HepG2 (cell line): ENCODE measurements around the gene AGTRAP. TPM values are rescaled to one million over a fixed set of nuclear protein-coding genes. Genes with fewer than 3 reads are reported as not detected.

ENCODE experiments used
- GTF2F1 ChIP-seq: fragments of 150-350 bp; IDR thresholded peaks from 2 replicates; pipeline ENCODE4 v1.6.1; 2014; ENCODE audit warnings: low read length
- KDM6A ChIP-seq: IDR thresholded peaks from 2 replicates; pipeline ENCODE4 v1.6.1; 2016; ENCODE audit warnings: low read depth
- MATR3 ChIP-seq: sonication (generic); formaldehyde crosslinking; IDR thresholded peaks from 2 replicates; pipeline ENCODE4 v1.4.0; 2020; ENCODE audit warnings: missing genetic modification reagents
- NR2F6 ChIP-seq, 2 experiments: IDR thresholded peaks; 2 replicates each; pipeline ENCODE4 v1.6.1; 2016; ENCODE audit warnings: antibody characterized with exemption in 1 of 2, mild to moderate bottlenecking in 1 of 2
- RELA ChIP-seq: sonication (generic); formaldehyde crosslinking; IDR thresholded peaks from 2 replicates; pipeline ENCODE4 v1.4.0; 2020; ENCODE audit warnings: missing genetic modification reagents
- SRY ChIP-seq: sonication (generic); formaldehyde crosslinking; IDR thresholded peaks from 2 replicates; pipeline ENCODE4 v1.8.0; 2022; ENCODE audit warnings: mild to moderate bottlenecking, missing genetic modification reagents
- TBX3 ChIP-seq: fragments of 450-650 bp; IDR thresholded peaks from 2 replicates; pipeline ENCODE4 v1.6.1; 2017; ENCODE audit warnings: antibody characterized with exemption, mild to moderate bottlenecking, inconsistent platforms, borderline replicate concordance
- THAP11 ChIP-seq: IDR thresholded peaks from 2 replicates; pipeline ENCODE4 v1.6.1; 2016; ENCODE audit warnings: missing biosample characterization, missing genetic modification reagents
- ZNF143 ChIP-seq: sonication (generic); formaldehyde crosslinking; IDR thresholded peaks from 2 replicates; pipeline ENCODE4 v1.4.0; 2020; ENCODE audit warnings: missing genetic modification reagents
- ZNF225 ChIP-seq: sonication (generic); formaldehyde crosslinking; IDR thresholded peaks from 2 replicates; pipeline ENCODE4 v1.4.0; 2020; ENCODE audit warnings: mild to moderate bottlenecking, missing genetic modification reagents
- ZNF451 ChIP-seq: sonication (generic); formaldehyde crosslinking; IDR thresholded peaks from 2 replicates; pipeline ENCODE4 v1.5.0; 2020; ENCODE audit warnings: mild to moderate bottlenecking, missing genetic modification reagents
- ZNF709 ChIP-seq: sonication (generic); formaldehyde crosslinking; IDR thresholded peaks from 2 replicates; pipeline ENCODE4 v1.5.0; 2020; ENCODE audit warnings: mild to moderate bottlenecking, missing genetic modification reagents
- ZSCAN9 ChIP-seq: IDR thresholded peaks from 2 replicates; pipeline ENCODE4 v1.6.1; 2016; ENCODE audit warnings: borderline replicate concordance
- polyA plus RNA-seq, 8 experiments: library from polyadenylated mRNA; depleted of rRNA in 3 of 8; stranded (reverse) in 7 of 8; unstranded in 1 of 8; fragments of >200 nt; fragmentation: Illumina TruSeq in 4 of 8; extraction: Trizol in 4 of 8; gene quantifications; 2 replicates each; pipeline versions ENCODE4 v1.2.1 to v1.2.3, GENCODE V29; 2011 to 2016; ENCODE audit warnings: low read depth in 4 of 8, missing spikeins in 1 of 8, mixed read lengths in 1 of 8; ENCODE audit not compliant: insufficient read depth in 1 of 8
- total RNA-seq, 5 experiments: library from RNA; depleted of rRNA; stranded (reverse); fragments of >200 nt; fragmentation: Illumina TruSeq; extraction: Trizol; gene quantifications; 2 replicates each; pipeline ENCODE4 v1.2.3, GENCODE V29; 2016; ENCODE audit warnings: low read depth in 1 of 5
- TF ChIP-seq, protein P1 (sequence below): IDR thresholded peaks from 2 replicates; pipeline ENCODE4 v1.6.1; 2016; ENCODE audit warnings: low read depth, control low read depth
- TF ChIP-seq, protein P2 (sequence below): sonication (generic); formaldehyde crosslinking; IDR thresholded peaks from 2 replicates; pipeline ENCODE4 v1.4.0; 2020; ENCODE audit warnings: mild to moderate bottlenecking, missing genetic modification reagents
- TF ChIP-seq, protein P3 (sequence below): sonication (generic); formaldehyde crosslinking; IDR thresholded peaks from 2 replicates; pipeline ENCODE4 v1.8.1; 2022; ENCODE audit warnings: low read depth, mild to moderate bottlenecking, missing genetic modification reagents
- TF ChIP-seq, protein P4 (sequence below): sonication (generic); formaldehyde crosslinking; IDR thresholded peaks from 2 replicates; pipeline ENCODE4 v1.8.0; 2022; ENCODE audit warnings: mild to moderate bottlenecking, missing genetic modification reagents, moderate library complexity

Gene AGTRAP
- total and polyA plus RNA-seq, 2 of the 13 experiments (the other 11 are each of a cell fraction or from before 2014, with no cell fraction given): 28.3 to 32.0 TPM

DNA sequence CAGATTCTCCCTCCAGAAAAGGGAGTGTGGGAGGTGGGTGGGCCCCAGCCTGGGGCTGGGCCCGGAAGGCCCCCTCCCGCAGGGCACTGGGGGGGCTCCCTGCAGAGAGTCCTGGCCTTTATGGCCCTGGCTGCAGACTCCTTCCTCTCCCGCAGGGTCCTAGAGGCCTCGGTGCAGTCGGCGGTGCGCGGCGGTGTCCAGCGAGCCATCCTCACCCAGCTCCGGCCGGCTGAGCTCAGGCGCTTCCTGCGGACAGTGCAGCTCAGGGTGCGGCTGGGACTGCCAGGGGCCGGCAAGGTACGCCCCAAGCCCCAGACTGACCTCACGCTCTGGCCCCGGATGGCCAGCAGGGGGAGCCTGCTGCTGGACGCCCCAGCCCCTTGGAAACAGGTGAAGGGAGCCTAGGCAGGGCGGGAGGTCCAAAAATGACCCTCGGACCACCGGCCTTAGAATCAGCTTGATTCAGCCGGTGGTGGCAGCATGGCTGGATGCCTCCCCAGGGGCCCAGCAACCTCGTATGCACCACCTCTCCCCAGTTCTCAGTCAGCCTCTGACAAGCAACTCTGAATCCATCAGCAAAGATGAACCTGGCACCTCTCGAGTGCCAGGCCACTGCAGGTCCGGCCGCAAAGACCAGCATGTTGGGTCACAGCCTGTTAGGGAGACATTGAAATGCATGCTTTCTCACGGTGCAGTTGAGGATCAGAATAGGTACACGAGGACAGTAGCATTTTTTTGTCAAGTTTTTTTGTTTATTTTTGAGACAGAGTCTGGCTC is 49.2 kb downstream of the AGTRAP start (continued):
- TF ChIP-seq TBX3: no peak
- no peak for TF ChIP-seq NR2F6 (IDR thresholded peaks at IDR 0.05)
- TF ChIP-seq NR2F6 (CRISPR knock-in tag; IDR thresholded peaks at IDR 0.05): peak; percentile 49; the same call in 1 of the 2 replicates
- no peak for TF ChIP-seq ZNF709 (CRISPR knock-in tag)
- no peak for TF ChIP-seq ZNF225 (CRISPR knock-in tag)
- TF ChIP-seq, protein P1, sequence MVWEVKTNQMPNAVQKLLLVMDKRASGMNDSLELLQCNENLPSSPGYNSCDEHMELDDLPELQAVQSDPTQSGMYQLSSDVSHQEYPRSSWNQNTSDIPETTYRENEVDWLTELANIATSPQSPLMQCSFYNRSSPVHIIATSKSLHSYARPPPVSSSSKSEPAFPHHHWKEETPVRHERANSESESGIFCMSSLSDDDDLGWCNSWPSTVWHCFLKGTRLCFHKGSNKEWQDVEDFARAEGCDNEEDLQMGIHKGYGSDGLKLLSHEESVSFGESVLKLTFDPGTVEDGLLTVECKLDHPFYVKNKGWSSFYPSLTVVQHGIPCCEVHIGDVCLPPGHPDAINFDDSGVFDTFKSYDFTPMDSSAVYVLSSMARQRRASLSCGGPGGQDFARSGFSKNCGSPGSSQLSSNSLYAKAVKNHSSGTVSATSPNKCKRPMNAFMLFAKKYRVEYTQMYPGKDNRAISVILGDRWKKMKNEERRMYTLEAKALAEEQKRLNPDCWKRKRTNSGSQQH: no peak
- TF ChIP-seq, protein P2, sequence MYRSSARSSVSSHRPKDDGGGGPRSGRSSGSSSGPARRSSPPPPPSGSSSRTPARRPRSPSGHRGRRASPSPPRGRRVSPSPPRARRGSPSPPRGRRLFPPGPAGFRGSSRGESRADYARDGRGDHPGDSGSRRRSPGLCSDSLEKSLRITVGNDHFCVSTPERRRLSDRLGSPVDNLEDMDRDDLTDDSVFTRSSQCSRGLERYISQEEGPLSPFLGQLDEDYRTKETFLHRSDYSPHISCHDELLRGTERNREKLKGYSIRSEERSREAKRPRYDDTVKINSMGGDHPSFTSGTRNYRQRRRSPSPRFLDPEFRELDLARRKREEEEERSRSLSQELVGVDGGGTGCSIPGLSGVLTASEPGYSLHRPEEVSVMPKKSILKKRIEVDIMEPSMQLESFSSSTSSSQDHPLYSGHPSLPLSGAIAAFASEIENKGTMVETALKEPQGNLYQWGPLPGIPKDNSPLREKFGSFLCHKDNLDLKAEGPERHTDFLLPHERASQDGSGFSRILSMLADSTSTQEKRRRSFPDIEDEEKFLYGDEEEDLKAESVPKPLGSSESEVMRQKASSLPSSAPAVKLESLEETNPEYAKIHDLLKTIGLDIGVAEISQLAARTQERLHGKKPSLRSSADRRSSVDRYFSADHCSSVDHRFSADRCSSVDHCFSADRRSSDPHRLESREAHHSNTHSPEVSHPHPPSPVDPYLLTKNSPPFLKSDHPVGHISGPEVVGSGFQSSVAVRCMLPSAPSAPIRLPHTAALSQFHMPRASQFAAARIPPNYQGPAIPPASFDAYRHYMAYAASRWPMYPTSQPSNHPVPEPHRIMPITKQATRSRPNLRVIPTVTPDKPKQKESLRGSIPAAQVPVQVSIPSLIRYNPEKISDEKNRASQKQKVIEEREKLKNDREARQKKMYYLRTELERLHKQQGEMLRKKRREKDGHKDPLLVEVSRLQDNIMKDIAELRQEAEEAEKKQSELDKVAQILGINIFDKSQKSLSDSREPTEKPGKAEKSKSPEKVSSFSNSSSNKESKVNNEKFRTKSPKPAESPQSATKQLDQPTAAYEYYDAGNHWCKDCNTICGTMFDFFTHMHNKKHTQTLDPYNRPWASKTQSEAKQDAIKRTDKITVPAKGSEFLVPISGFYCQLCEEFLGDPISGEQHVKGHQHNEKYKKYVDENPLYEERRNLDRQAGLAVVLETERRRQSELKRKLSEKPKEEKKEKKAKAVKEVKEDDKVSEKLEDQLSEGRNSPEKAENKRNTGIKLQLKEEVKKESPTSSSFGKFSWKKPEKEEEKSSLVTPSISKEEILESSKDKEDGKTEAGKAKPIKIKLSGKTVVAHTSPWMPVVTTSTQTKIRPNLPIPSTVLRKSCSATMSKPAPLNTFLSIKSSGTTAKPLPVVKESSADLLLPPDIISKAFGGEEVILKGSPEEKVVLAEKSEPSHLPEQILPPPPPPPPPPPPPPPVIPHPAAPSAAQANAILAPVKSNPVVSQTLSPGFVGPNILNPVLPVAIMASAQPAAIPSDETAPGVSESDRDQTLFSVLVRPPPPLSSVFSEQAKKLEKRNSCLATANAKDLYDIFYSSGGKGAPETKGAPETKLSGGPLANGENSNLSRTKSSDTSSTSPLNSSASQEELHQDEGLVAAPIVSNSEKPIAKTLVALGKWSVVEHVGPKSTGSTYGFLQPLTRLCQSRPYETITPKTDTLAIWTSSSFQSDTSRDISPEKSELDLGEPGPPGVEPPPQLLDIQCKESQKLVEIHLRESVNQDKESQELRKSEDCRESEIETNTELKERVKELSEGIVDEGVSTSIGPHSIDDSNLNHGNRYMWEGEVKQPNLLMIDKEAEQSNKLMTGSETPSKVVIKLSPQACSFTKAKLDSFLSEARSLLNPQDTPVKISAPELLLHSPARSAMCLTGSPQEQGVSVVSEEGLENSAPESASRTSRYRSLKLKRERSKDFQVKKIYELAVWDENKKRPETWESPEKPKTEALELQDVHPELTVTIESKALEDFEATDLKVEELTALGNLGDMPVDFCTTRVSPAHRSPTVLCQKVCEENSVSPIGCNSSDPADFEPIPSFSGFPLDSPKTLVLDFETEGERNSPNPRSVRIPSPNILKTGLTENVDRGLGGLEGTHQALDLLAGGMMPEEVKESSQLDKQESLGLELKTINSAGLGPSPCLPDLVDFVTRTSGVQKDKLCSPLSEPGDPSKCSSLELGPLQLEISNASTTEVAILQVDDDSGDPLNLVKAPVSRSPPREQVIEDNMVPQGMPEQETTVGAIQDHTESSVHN: no peak
- TF ChIP-seq ZSCAN9 (CRISPR knock-in tag): no peak
- no peak for TF ChIP-seq MATR3 (CRISPR knock-in tag)
- no peak for TF ChIP-seq RELA
- TF ChIP-seq, protein P3, sequence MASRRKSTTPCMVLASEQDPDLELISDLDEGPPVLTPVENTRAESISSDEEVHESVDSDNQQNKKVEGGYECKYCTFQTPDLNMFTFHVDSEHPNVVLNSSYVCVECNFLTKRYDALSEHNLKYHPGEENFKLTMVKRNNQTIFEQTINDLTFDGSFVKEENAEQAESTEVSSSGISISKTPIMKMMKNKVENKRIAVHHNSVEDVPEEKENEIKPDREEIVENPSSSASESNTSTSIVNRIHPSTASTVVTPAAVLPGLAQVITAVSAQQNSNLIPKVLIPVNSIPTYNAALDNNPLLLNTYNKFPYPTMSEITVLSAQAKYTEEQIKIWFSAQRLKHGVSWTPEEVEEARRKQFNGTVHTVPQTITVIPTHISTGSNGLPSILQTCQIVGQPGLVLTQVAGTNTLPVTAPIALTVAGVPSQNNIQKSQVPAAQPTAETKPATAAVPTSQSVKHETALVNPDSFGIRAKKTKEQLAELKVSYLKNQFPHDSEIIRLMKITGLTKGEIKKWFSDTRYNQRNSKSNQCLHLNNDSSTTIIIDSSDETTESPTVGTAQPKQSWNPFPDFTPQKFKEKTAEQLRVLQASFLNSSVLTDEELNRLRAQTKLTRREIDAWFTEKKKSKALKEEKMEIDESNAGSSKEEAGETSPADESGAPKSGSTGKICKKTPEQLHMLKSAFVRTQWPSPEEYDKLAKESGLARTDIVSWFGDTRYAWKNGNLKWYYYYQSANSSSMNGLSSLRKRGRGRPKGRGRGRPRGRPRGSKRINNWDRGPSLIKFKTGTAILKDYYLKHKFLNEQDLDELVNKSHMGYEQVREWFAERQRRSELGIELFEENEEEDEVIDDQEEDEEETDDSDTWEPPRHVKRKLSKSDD (CRISPR knock-in tag): no peak
- no peak for TF ChIP-seq GTF2F1
- no peak for TF ChIP-seq KDM6A (CRISPR knock-in tag)
- TF ChIP-seq THAP11: peak; percentile 44; the same call in 1 of the 2 replicates
- no peak for TF ChIP-seq SRY (CRISPR knock-in tag)
- no peak for TF ChIP-seq ZNF143 (CRISPR knock-in tag)
- TF ChIP-seq ZNF451 (CRISPR knock-in tag): no peak
- TF ChIP-seq, protein P4, sequence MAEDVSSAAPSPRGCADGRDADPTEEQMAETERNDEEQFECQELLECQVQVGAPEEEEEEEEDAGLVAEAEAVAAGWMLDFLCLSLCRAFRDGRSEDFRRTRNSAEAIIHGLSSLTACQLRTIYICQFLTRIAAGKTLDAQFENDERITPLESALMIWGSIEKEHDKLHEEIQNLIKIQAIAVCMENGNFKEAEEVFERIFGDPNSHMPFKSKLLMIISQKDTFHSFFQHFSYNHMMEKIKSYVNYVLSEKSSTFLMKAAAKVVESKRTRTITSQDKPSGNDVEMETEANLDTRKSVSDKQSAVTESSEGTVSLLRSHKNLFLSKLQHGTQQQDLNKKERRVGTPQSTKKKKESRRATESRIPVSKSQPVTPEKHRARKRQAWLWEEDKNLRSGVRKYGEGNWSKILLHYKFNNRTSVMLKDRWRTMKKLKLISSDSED (CRISPR knock-in tag): no peak
